Stimulated activated effector memory CD8-positive, alpha-beta T cell treated with anti-CD3 and anti-CD28 coated beads, Interleukin-12 subunit alpha, Interleukin-12 subunit beta, amount 100 ng/mL, for 72 hours (primary cell): ENCODE data around the gene SP110.

Source experiments
- ATAC-seq: fragments of 150-1000 bp; cut with Tn5 transposase; 2 replicates; pipeline ENCODE4 v1.10.0; 2021
- DNase-seq, 2 donors: peaks; one replicate each; pipeline ENCODE4 v3.0.0; 2021 to 2022; ENCODE audit warnings: low spot score in 2 of 2
- H3K27ac Mint-ChIP-seq: one replicate; pipeline ENCODE4 v1.8.0; 2022; ENCODE audit warnings: mild to moderate bottlenecking, mixed read lengths
- H3K36me3 Mint-ChIP-seq: one replicate; pipeline ENCODE4 v1.8.0; 2022; ENCODE audit warnings: mild to moderate bottlenecking, mixed read lengths
- H3K4me1 Mint-ChIP-seq: one replicate; pipeline ENCODE4 v1.8.0; 2022; ENCODE audit warnings: mixed read lengths
- H3K4me3 Mint-ChIP-seq: one replicate; pipeline ENCODE4 v1.8.0; 2022; ENCODE audit warnings: mild to moderate bottlenecking, mixed read lengths
- H3K9me3 Mint-ChIP-seq: one replicate; pipeline ENCODE4 v1.8.0; 2022; ENCODE audit warnings: mixed read lengths

SP110 gene

GRCh38 chr2:230164139-230164538 lies 55.6 kb downstream of the SP110 start:
- no peak overlapping the region for H3K27ac Mint-ChIP-seq
- DNase-seq (no peak), ATAC-seq (no peak)
- peaks cover 15% of the 10 kb centered on the region for H3K4me1 Mint-ChIP-seq
- no peak overlapping the region for H3K4me3 Mint-ChIP-seq
- peaks cover 45% of the 10 kb centered on the region for H3K36me3 Mint-ChIP-seq
- no peaks in the 10 kb centered on the region for H3K9me3 Mint-ChIP-seq

DNA sequence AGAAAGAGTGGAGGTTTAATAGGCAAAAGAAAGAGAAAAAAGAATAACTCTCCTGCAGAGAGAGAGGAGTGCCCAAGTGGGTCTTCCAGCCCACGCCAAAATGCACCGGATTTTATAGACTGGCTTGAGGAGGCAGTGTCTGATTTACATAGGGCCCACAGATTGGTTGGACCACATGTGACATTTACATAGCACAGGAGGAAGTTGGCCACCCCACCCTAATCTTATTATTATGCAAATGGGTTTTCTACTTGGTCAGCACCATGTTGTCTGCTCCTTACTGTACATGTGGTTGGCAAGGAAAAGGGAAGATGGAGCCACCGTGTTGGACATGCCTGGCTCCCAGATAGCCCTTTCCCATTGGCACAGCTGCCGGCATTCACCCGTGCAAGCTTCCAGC lies 56.8 kb downstream of the SP110 start:
- no peak for ATAC-seq
- Mint-ChIP-seq H3K4me3 (no peak overlapping the region), H3K36me3 (peaks cover 34% of the 10 kb centered on the region), H3K9me3 (no peaks in the 10 kb centered on the region), H3K4me1 (peaks cover 15% of the 10 kb centered on the region), H3K27ac (no peak overlapping the region)
- DNase-seq, result no peak

DNA sequence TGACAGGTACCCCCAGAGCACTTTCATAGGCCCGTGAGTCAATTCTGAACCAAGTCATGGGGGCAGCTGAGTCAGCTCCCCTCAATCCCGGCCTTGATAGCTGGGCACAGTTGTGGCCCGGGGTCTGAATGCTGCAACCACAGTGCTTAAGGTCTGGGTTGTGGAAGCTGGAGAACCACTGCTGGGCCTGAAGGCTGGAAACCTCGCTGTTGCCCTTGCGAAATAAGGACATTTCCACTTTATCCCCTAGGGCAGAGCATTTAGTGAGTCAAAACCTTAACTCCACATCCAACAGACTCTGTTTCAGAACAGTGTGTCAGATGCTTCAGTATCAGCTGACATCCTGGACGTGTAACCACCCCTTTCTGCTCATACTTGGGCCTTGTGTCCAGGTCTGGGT lies 58.6 kb downstream of the SP110 start:
- ATAC-seq (peak; percentile 77), DNase-seq (peak in 1 of 2 donors; percentile 57)
- Mint-ChIP-seq H3K36me3 (peaks cover 16% of the 10 kb centered on the region), H3K4me1 (peaks cover 15% of the 10 kb centered on the region), H3K27ac (no peak overlapping the region), H3K9me3 (no peaks in the 10 kb centered on the region), H3K4me3 (no peak overlapping the region)

DNA sequence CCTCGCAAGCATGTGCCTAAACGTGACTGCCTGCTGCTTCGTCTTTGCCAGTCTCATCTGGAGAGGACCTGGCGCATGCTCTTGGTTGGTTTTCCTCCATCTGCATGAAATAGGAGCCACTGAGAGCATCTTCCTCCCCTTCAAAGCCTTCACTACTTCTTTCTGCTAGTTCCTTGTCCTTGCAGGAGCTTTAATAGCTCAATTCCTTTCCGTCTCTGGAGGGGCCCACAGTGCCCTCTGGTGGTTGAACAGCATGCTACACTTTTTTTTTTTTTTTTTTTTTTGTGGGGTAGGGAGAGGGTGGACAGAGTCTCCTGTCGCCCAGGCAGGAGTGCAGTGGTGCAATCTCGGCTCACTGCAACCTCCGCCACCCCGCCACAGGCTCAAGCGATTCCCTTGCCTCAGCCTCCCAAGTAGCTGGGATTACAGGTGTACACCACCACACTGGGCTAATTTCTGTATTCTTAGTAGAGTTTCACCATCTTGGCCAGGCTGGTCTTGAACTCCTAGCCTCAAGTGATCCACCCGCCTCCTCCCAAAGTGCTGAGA lies 59.6 kb downstream of the SP110 start:
- H3K27ac Mint-ChIP-seq, result no peak overlapping the region
- no peaks in the 10 kb centered on the region for H3K9me3 Mint-ChIP-seq
- peak; percentile 47 for ATAC-seq
- H3K36me3 Mint-ChIP-seq, result peaks cover 6% of the 10 kb centered on the region
- peak; percentile 43 to 78 for DNase-seq
- no peak overlapping the region for H3K4me3 Mint-ChIP-seq
- peaks cover 21% of the 10 kb centered on the region for H3K4me1 Mint-ChIP-seq

GRCh38 chr2:230158468-230158867 lies 61.3 kb downstream of the SP110 start:
- no peak overlapping the region for H3K4me3 Mint-ChIP-seq
- no peak for ATAC-seq
- peaks cover 22% of the 10 kb centered on the region for H3K4me1 Mint-ChIP-seq
- H3K9me3 Mint-ChIP-seq, result no peaks in the 10 kb centered on the region
- H3K27ac Mint-ChIP-seq, result no peak overlapping the region
- no peak for DNase-seq
- H3K36me3 Mint-ChIP-seq, result no peaks in the 10 kb centered on the region

GRCh38 chr2:230156782-230157699 lies 62.7 kb downstream of the SP110 start:
- DNase-seq, result no peak
- Mint-ChIP-seq H3K27ac (no peak overlapping the region), H3K36me3 (no peaks in the 10 kb centered on the region), H3K4me3 (no peak overlapping the region), H3K9me3 (no peaks in the 10 kb centered on the region), H3K4me1 (peaks cover 22% of the 10 kb centered on the region)
- no peak for ATAC-seq

GRCh38 chr2:230155359-230155758 lies 64.4 kb downstream of the SP110 start:
- ATAC-seq (peak; percentile 51), DNase-seq (no peak)
- H3K36me3 Mint-ChIP-seq, result no peaks in the 10 kb centered on the region
- H3K27ac Mint-ChIP-seq, result no peak overlapping the region
- H3K4me3 Mint-ChIP-seq, result no peak overlapping the region
- H3K9me3 Mint-ChIP-seq, result no peaks in the 10 kb centered on the region
- peaks cover 15% of the 10 kb centered on the region for H3K4me1 Mint-ChIP-seq

- DNase-seq, result no peak
- H3K4me3 Mint-ChIP-seq, result no peak overlapping the region
Measured at GRCh38 chr2:230153390-230153976, 66.3 kb downstream of the SP110 start.

GRCh38 chr2:230152334-230152733 lies 67.5 kb downstream of the SP110 start:
- Mint-ChIP-seq H3K4me1 (peaks cover 8% of the 10 kb centered on the region), H3K9me3 (no peaks in the 10 kb centered on the region), H3K4me3 (no peak overlapping the region), H3K27ac (no peak overlapping the region), H3K36me3 (no peaks in the 10 kb centered on the region)
- no peak for ATAC-seq
- no peak for DNase-seq

More at GRCh38 chr2:230153390-230153976, 66.3 kb downstream of the SP110 start:
- Mint-ChIP-seq H3K4me1 (peaks cover 8% of the 10 kb centered on the region), H3K36me3 (no peaks in the 10 kb centered on the region), H3K9me3 (no peaks in the 10 kb centered on the region), H3K27ac (no peak overlapping the region)
- ATAC-seq, result no peak

DNA sequence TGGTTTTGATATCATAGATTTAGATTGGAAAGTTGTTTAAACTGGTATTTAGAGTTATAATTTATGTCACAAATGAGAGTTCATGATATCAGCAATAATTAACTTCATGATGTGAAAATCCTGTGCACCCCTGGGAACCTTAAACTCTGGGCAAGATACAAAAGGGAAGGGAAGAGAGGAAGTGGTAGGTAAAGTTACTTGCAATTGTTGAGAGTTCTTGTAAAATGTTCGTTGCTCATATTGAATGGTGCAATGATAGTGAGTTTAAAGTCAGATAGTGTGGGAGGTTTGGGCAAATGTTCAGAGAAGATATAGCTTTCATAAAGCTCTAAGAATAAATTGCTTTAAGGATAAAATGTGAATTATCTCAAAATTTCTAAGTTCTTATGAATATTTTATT lies 75.4 kb downstream of the SP110 start:
- H3K4me3 Mint-ChIP-seq, result no peak overlapping the region
- DNase-seq (no peak), ATAC-seq (no peak)

DNA sequence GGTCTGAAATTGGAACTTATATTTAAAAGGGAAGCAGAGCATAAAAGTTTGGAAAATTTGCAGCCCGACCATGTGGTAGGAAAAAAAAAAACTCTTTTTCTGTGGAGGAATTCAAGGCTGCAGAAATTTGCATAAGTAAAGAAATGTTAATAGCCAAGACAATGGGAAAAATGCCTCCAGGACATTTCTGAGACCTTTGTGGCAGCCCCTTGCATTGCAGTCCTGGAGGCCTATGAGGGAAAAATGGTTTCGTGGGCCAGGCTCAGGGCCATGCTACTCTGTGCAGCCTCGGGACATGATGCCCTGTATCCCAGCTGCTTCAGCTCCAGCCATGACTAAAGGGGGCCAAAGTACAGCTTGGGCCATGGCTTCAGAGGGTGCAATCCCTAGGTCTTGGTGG lies 79.1 kb downstream of the SP110 start:
- Mint-ChIP-seq H3K27ac (no peak overlapping the region), H3K36me3 (no peaks in the 10 kb centered on the region), H3K4me3 (no peak overlapping the region), H3K9me3 (peaks cover 9% of the 10 kb centered on the region), H3K4me1 (no peaks in the 10 kb centered on the region)
- DNase-seq (peak in 1 of 2 donors; percentile 25), ATAC-seq (no peak)

More for the DNA sequence above, 75.4 kb downstream of the SP110 start:
- Mint-ChIP-seq H3K4me1 (no peaks in the 10 kb centered on the region), H3K36me3 (no peaks in the 10 kb centered on the region), H3K27ac (no peak overlapping the region), H3K9me3 (peaks cover 7% of the 10 kb centered on the region)

- Mint-ChIP-seq H3K36me3 (no peaks in the 10 kb centered on the region), H3K4me1 (no peaks in the 10 kb centered on the region), H3K27ac (no peak overlapping the region), H3K4me3 (no peak overlapping the region), H3K9me3 (peaks cover 9% of the 10 kb centered on the region)
- ATAC-seq (peak; percentile 76), DNase-seq (no peak)
Measured at GRCh38 chr2:230137902-230138539, 81.8 kb downstream of the SP110 start.

GRCh38 chr2:230135130-230135525 lies 84.7 kb downstream of the SP110 start:
- peaks cover 9% of the 10 kb centered on the region for H3K9me3 Mint-ChIP-seq
- DNase-seq (no peak), ATAC-seq (no peak)
- H3K4me3 Mint-ChIP-seq, result no peak overlapping the region
- H3K36me3 Mint-ChIP-seq, result no peaks in the 10 kb centered on the region
- H3K4me1 Mint-ChIP-seq, result no peaks in the 10 kb centered on the region
- H3K27ac Mint-ChIP-seq, result no peak overlapping the region

DNA sequence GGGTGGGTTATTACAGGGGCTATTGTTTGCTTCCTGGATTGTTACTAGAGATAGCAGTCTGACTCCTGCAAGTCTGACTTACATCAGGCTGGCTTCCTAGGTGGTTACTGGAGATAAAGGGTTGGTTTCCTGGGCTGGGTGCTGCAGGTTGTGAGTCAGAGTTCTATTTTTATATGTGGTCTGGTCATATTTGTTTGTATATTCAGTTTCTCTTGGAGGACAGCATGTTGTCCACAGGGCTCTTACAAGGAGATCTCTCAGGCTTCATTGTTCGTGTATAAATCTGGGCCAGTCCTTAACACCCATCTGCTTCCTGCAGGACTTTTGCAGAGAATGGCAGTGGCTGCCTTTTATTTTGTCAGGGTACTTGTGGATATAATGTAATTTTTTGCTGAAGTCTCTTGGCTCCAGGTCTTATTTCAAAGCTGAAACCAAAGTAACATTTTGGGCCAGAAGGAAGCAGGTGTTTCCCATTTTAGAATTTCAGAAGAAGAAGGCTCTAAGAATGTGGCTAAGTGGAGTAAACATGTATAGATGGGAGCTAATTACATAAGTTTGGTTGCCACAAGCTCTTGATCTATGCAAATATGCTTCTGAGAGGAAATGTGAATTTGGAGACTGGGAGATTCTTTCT lies 85.2 kb downstream of the SP110 start:
- Mint-ChIP-seq H3K4me3 (no peak overlapping the region), H3K36me3 (no peaks in the 10 kb centered on the region), H3K9me3 (peaks cover 5% of the 10 kb centered on the region), H3K27ac (no peak overlapping the region), H3K4me1 (no peaks in the 10 kb centered on the region)
- no peak for DNase-seq
- ATAC-seq, result peak; percentile 43

- ATAC-seq, result no peak
- no peak for DNase-seq
Measured at GRCh38 chr2:230131366-230131765, 88.4 kb downstream of the SP110 start.

More at GRCh38 chr2:230131366-230131765, 88.4 kb downstream of the SP110 start:
- no peak overlapping the region for H3K27ac Mint-ChIP-seq
- no peak overlapping the region for H3K4me3 Mint-ChIP-seq
- no peaks in the 10 kb centered on the region for H3K36me3 Mint-ChIP-seq
- no peaks in the 10 kb centered on the region for H3K4me1 Mint-ChIP-seq
- H3K9me3 Mint-ChIP-seq, result peaks cover 5% of the 10 kb centered on the region
